ENCODE data around the gene MCRIP1. TPM values are rescaled to one million over a fixed set of nuclear protein-coding genes. Genes with fewer than 3 reads are reported as not detected.

MCRIP1 gene, protein sequence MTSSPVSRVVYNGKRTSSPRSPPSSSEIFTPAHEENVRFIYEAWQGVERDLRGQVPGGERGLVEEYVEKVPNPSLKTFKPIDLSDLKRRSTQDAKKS
- 54.2 and 101 TPM in 2 replicates for total RNA-seq (ENCODE audit: low replicate concordance)
- long read RNA-seq, partial matches to known transcripts: 0 of 4 reads
- long read RNA-seq, other reads (novel, unspliced or antisense): 0 of 4 reads

DNA sequence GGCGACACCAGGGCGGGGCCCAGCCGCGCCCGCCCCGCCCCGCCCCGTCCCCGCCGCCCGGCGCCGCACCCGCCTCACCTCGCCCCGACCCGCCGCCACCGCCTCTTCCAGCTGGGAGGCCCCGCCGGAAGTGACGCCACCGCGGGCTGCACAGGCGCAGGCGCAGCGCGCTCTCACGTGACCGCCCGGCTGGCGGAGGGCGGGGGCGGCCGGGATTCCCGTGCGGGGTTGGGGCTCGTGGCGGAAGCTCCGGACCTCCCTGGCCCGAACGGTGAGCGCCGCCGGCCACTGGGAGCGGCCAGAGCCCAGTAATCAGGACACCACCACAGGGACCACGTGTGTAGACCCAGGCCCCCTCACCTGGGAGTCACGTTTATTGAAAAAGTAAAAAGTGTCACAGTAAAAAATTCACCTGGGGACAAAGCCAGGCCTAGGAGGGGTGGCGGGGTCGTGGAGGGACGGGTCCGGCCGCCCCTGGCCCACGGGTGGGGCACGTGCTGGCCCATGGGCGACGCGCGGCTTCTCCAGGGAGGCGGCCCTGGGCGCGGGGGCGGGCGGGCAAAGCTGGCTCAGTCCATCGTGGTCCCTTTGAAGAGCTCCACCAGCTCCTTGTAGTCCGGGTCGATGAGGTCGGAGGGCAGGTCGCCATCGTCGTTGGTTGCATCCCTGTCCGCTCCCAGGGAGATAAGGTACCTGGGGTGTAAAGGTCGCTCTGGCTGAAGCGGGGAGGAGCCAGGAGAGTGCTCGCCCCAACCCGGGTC, at the start of gene MCRIP1:
Gene MCRIP1 (minus strand): TSS at position 132 of the 761 bp plus-strand sequence. CDS start 8,785 bp downstream, outside the sequence.
- peak; percentile 98 for DNase-seq (ENCODE audit: extremely low spot score, unreplicated experiment)
- no peaks in the 10 kb centered on the region for H3K36me3 Mint-ChIP-seq
- no peaks in the 10 kb centered on the region for H3K27me3 Mint-ChIP-seq
- H3K4me1 Mint-ChIP-seq (ENCODE audit: unreplicated experiment): peaks cover 20% of the 10 kb centered on the region
- peak within 1 kb of the TSS; percentile 98 for H3K27ac Mint-ChIP-seq
- TF ChIP-seq CTCF (conservative IDR thresholded peaks at IDR 0.05): no peak
- no peaks in the 10 kb centered on the region for H3K9me3 Mint-ChIP-seq
- peak within 1 kb of the TSS; percentile 90 for H3K4me3 Mint-ChIP-seq

DNA sequence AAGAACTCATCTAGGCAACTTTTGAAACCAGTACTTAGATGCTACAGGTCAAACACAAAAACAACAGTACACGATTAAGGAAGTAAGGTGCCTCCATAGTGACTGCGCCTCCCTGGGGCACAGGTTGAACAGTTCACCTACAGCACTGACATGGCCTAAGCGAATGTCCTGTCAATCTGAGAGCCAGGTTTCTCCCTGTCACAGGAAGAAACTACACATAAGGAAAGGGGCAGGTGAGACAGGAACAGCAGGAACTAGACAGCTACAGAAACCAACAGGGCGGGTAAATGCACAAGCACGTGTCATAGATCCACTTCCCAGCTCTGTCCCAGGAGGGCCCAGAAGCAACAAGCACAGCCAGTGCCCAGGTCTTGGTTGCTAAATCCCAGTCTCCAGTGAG, 46.0 kb upstream of the MCRIP1 start:
- Mint-ChIP-seq H3K27ac (peak overlapping the region; percentile 89), H3K9me3 (no peaks in the 10 kb centered on the region), H3K27me3 (no peaks in the 10 kb centered on the region), H3K4me1 (ENCODE audit: unreplicated experiment) (no peaks in the 10 kb centered on the region), H3K36me3 (peaks cover 10% of the 10 kb centered on the region), H3K4me3 (no peak overlapping the region)
- DNase-seq (ENCODE audit: extremely low spot score, unreplicated experiment): no peak
- TF ChIP-seq CTCF (conservative IDR thresholded peaks at IDR 0.05): no peak

DNA sequence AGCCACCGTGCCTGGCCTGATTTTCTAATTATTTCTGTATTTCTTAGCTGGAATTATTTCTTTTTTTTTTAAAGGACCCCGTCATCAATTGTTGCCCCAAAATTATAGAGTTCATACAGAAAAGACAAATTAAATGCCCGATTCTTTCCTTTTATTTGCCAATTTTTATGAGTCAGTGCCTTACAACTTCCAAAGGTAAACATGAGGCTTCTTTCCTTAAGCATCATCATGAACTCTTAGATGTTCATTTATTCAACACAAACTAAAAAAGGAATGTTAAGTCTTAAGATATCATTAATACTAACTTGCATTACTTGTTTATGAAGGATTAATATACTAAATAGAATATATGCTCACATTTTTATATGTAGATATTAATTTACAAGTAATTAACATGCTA, 45.2 kb upstream of the MCRIP1 start:
- H3K36me3 Mint-ChIP-seq: peaks cover 9% of the 10 kb centered on the region
- H3K4me3 Mint-ChIP-seq: no peak overlapping the region
- TF ChIP-seq CTCF (conservative IDR thresholded peaks at IDR 0.05): no peak
- no peaks in the 10 kb centered on the region for H3K4me1 Mint-ChIP-seq (ENCODE audit: unreplicated experiment)
- H3K27ac Mint-ChIP-seq: no peak overlapping the region
- no peaks in the 10 kb centered on the region for H3K9me3 Mint-ChIP-seq
- DNase-seq (ENCODE audit: extremely low spot score, unreplicated experiment): no peak
- no peaks in the 10 kb centered on the region for H3K27me3 Mint-ChIP-seq

DNA sequence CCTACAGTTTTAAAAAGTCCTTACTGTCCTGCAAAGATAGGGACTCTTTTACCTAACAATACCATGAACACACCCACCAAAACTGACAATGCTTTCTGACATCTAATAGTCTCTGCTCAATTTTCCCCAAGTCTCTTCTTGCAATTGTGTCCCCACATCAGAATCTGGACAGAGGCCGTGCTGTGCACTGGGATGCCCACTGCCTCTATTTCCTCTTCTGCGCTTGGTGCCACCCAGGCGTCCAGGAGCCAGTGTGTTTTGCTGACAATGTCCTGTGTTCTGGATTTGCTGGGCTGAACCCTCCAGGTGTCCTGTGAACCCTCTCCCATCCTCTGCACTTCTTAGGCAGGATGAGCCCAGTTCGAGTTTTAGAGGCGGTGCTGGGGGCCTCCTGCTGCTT, 44.5 kb upstream of the MCRIP1 start:
- Mint-ChIP-seq H3K27ac (peak overlapping the region; percentile 66), H3K4me3 (no peak overlapping the region), H3K27me3 (no peaks in the 10 kb centered on the region), H3K36me3 (peaks cover 9% of the 10 kb centered on the region), H3K9me3 (no peaks in the 10 kb centered on the region), H3K4me1 (ENCODE audit: unreplicated experiment) (no peaks in the 10 kb centered on the region)
- no peak for DNase-seq (ENCODE audit: extremely low spot score, unreplicated experiment)
- no peak for TF ChIP-seq CTCF (conservative IDR thresholded peaks at IDR 0.05)

GRCh38 chr17:81871387-81872230, 38.5 kb upstream of the MCRIP1 start:
- Mint-ChIP-seq H3K36me3 (no peaks in the 10 kb centered on the region), H3K4me1 (ENCODE audit: unreplicated experiment) (peaks cover 11% of the 10 kb centered on the region), H3K4me3 (peak overlapping the region; percentile 89), H3K27me3 (no peaks in the 10 kb centered on the region), H3K9me3 (no peaks in the 10 kb centered on the region), H3K27ac (peak overlapping the region; percentile 90)
- peak; percentile 27 for TF ChIP-seq CTCF (conservative IDR thresholded peaks at IDR 0.05)
- peak; percentile 95 for DNase-seq (ENCODE audit: extremely low spot score, unreplicated experiment)

Measured in type B pancreatic cell (in vitro differentiated cells).